ENCODE data around the gene PRKAB2. TPM values are rescaled to one million over a fixed set of nuclear protein-coding genes. Genes with fewer than 3 reads are reported as not detected.

Gene PRKAB2
- total and polyA plus RNA-seq, 9 donors: 7.8 to 19.6 (median 13.4) TPM

GRCh38 chr1:147189514-147189913 is 17.2 kb upstream of the PRKAB2 start:
- DNase-seq: no peak
- no peak overlapping the region for H3K4me3 ChIP-seq
- WGBS, 3 donors: 81 to 96% (median 93%) methylated on average over 2 of the region's 2 CpGs
- H3K27ac ChIP-seq: no peak overlapping the region
- no peaks in the 10 kb centered on the region for H3K36me3 ChIP-seq
- H3K27me3 ChIP-seq: no peaks in the 10 kb centered on the region
- no peaks in the 10 kb centered on the region for H3K4me1 ChIP-seq (ENCODE audit: insufficient read depth)
- TF ChIP-seq EP300 (IDR thresholded peaks at IDR 0.05) (no peak), CTCF (IDR thresholded peaks at IDR 0.05) (no peak), POLR2A (IDR thresholded peaks at IDR 0.05) (no peak)
- intact Hi-C loops (cut with DNase I): no loop called here
- no peaks in the 10 kb centered on the region for H3K9me3 ChIP-seq

GRCh38 chr1:147185432-147185831 is 13.2 kb upstream of the PRKAB2 start:
- H3K9me3 ChIP-seq: no peaks in the 10 kb centered on the region
- no peak for DNase-seq
- H3K4me3 ChIP-seq: no peak overlapping the region
- no peaks in the 10 kb centered on the region for H3K4me1 ChIP-seq (ENCODE audit: insufficient read depth)
- H3K27ac ChIP-seq: no peak overlapping the region
- WGBS, 3 donors: 89 to 93% (median 89%) methylated on average over 2 of the region's 2 CpGs
- H3K27me3 ChIP-seq: no peaks in the 10 kb centered on the region
- no peak for TF ChIP-seq POLR2A (IDR thresholded peaks at IDR 0.05)
- TF ChIP-seq EP300 (IDR thresholded peaks at IDR 0.05): no peak
- TF ChIP-seq CTCF (IDR thresholded peaks at IDR 0.05): no peak
- no peaks in the 10 kb centered on the region for H3K36me3 ChIP-seq
- intact Hi-C loops (cut with DNase I): no loop called here

GRCh38 chr1:147177611-147178380 is 5.5 kb upstream of the PRKAB2 start:
- no peak for TF ChIP-seq EP300 (IDR thresholded peaks at IDR 0.05)
- no peak for TF ChIP-seq CTCF (IDR thresholded peaks at IDR 0.05)
- TF ChIP-seq POLR2A (IDR thresholded peaks at IDR 0.05): no peak
- H3K36me3 ChIP-seq: no peaks in the 10 kb centered on the region
- H3K27me3 ChIP-seq: no peaks in the 10 kb centered on the region
- WGBS, 3 donors: 19 to 38% (median 19%) methylated on average over 34 to 36 of the region's 36 CpGs
- intact Hi-C loops (cut with DNase I): loop anchor here in 1 of 4 donors (10.0 kb wide), 1 partner anchor 67 kb away; the partner anchor contains the start of gene CHD1L
- peaks cover 2% of the 10 kb centered on the region for H3K4me1 ChIP-seq (ENCODE audit: insufficient read depth)
- H3K4me3 ChIP-seq: no peak overlapping the region
- no peak overlapping the region for H3K27ac ChIP-seq
- no peak for DNase-seq
- H3K9me3 ChIP-seq: no peaks in the 10 kb centered on the region

- no peak for TF ChIP-seq POLR2A (IDR thresholded peaks at IDR 0.05)
- no peak for TF ChIP-seq EP300 (IDR thresholded peaks at IDR 0.05)
- TF ChIP-seq CTCF (IDR thresholded peaks at IDR 0.05): no peak
- H3K36me3 ChIP-seq: no peaks in the 10 kb centered on the region
- H3K27ac ChIP-seq: peak overlapping the region; percentile 26 to 86
- H3K27me3 ChIP-seq: no peaks in the 10 kb centered on the region
- peaks cover 4% of the 10 kb centered on the region for H3K4me1 ChIP-seq (ENCODE audit: insufficient read depth)
- peak in 1 of 5 donors; percentile 13 for DNase-seq
- H3K4me3 ChIP-seq: peak overlapping the region; percentile 98
- WGBS, 3 donors: 0 to 1% (median 1%) methylated on average over 32 of the region's 32 CpGs
- H3K9me3 ChIP-seq: no peaks in the 10 kb centered on the region
- intact Hi-C loops (cut with DNase I): loop anchor here in 3 of 4 donors (1.0 to 10.0 kb wide), 3 partner anchors 71 to 73 kb away; partner anchors contain the start of gene CHD1L (in 3 of the 3)
Observed at GRCh38 chr1:147171399-147172167, 687 bp downstream of the PRKAB2 start.
